Spleen (tissue), 11 donors: Measurements from ENCODE around the gene FBRS. TPM values are rescaled to one million over a fixed set of nuclear protein-coding genes. Genes with fewer than 3 reads are reported as not detected.
A peak's percentile ranks its signal among the peaks of the same experiment; 100 is the strongest.

Experiments
- DNase-seq: peaks from one replicate; pipeline ENCODE4 v3.0.0-alpha.2; 2020
- H3K27ac ChIP-seq, 8 donors: fragments of 200-600 bp; sonication (generic) in 7 of 8; 1 replicate in 4 of 8; 2 replicates in 4 of 8; pipeline versions ENCODE4 v1.5.0 to v1.8.0; 2016 to 2021; ENCODE audit warnings: inconsistent platforms in 4 of 8, mild to moderate bottlenecking in 4 of 8, moderate library complexity in 1 of 8
- H3K27me3 ChIP-seq, 7 donors: fragments of 200-600 bp; sonication (generic) in 6 of 7; replicated peaks in 1 of 7; 1 replicate in 4 of 7; 2 replicates in 3 of 7; pipeline versions ENCODE4 v1.5.0 to v1.8.0; 2016 to 2021; ENCODE audit warnings: inconsistent platforms in 3 of 7, mild to moderate bottlenecking in 1 of 7
- H3K36me3 ChIP-seq, 6 donors: fragments of 200-600 bp; sonication (generic) in 5 of 6; 1 replicate in 4 of 6; 2 replicates in 2 of 6; pipeline versions ENCODE4 v1.5.0 to v1.8.0; 2016 to 2021; ENCODE audit warnings: inconsistent platforms in 2 of 6
- H3K4me1 ChIP-seq, 6 donors: fragments of 200-600 bp; sonication (generic) in 5 of 6; 1 replicate in 3 of 6; 2 replicates in 3 of 6; pipeline versions ENCODE4 v1.5.0 to v1.8.0; 2016 to 2021; ENCODE audit warnings: inconsistent platforms in 3 of 6
- H3K4me3 ChIP-seq, 8 donors: fragments of 200-600 bp; sonication (generic) in 7 of 8; 1 replicate in 4 of 8; 2 replicates in 4 of 8; pipeline versions ENCODE4 v1.5.0 to v1.8.0; 2016 to 2021; ENCODE audit warnings: inconsistent platforms in 4 of 8, mild to moderate bottlenecking in 4 of 8, moderate library complexity in 2 of 8
- H3K9me3 ChIP-seq, 8 donors: fragments of 200-600 bp; sonication (generic) in 7 of 8; 1 replicate in 4 of 8; 2 replicates in 4 of 8; pipeline versions ENCODE4 v1.5.0 to v1.8.0; 2016 to 2021; ENCODE audit warnings: inconsistent platforms in 4 of 8
- POLR2A ChIP-seq, 3 donors: fragments of 450-650 bp; IDR thresholded peaks; one replicate each; pipeline ENCODE4 v1.5.1; 2017; ENCODE audit warnings: antibody characterized with exemption in 3 of 3, mild to moderate bottlenecking in 1 of 3
- POLR2AphosphoS5 ChIP-seq, 3 donors: sonication (generic); formaldehyde crosslinking; IDR thresholded peaks; one replicate each; pipeline ENCODE4 v1.5.1; 2017; ENCODE audit warnings: antibody characterized with exemption in 3 of 3
- WGBS, 5 donors: extraction: QIAGEN DNeasy Blood & Tissue Kit in 3 of 5; methylation state at CpG; one replicate each; pipeline versions ENCODE4 v1.1.5 to v1.1.7; 2013 to 2018; 5-methylcytosine and 5-hydroxymethylcytosine counted together
- intact Hi-C: fragments of 100-400 bp; cut with DNase I; formaldehyde crosslinking; loops from one replicate; pipeline ENCODE4 v1.15.0; 2023; ENCODE audit warnings: low total_unique reads
- polyA plus RNA-seq, 3 donors: library from polyadenylated mRNA; stranded (reverse); fragments of 200-250 nt; gene quantifications; one replicate each; pipeline ENCODE4 v1.2.1, GENCODE V29; 2013
- total RNA-seq, 7 donors: library from RNA; depleted of rRNA in 3 of 7; stranded (reverse); fragments of >200 nt in 3 of 7; fragmentation: NEBNext Ultra II Directional in 4 of 7; extraction: Animal tissue kit (Norgen Biotek cat#: 25700) in 4 of 7; gene quantifications; one replicate each; pipeline versions ENCODE4 v1.1.0 to v1.2.1, GENCODE V29; 2016 to 2021
- TF ChIP-seq, protein P1 (sequence below), 11 experiments: fragments of 200-600 bp in 7 of 11; fragments of 450-650 bp in 4 of 11; sonication (generic) in 4 of 11; IDR thresholded peaks in 8 of 11; conservative IDR thresholded peaks in 3 of 11; 1 replicate in 7 of 11; 2 replicates in 4 of 11; pipeline versions ENCODE4 v1.4.0 to v1.8.0; 2016 to 2021; ENCODE audit warnings: antibody characterized with exemption in 11 of 11, inconsistent platforms in 4 of 11, mild to moderate bottlenecking in 1 of 11
- donor health status: healthy with polysubstance abuse.
- donor health status: DM: no; HTN: no; CAD: no; lungs with moderate emphysema.
- donor health status: DM: no; HTN: no; CAD: no.
- donor health status: Bipolar disorder and iron deficiency.
- donor health status: healthy.
- donor health status: DM: no; HTN: no; CAD: no.
- donor health status: DM: yes; HTN: yes; CAD: no.

FBRS gene
- total and polyA plus RNA-seq, 10 donors: 25.8 to 118 (median 76.1) TPM

DNA sequence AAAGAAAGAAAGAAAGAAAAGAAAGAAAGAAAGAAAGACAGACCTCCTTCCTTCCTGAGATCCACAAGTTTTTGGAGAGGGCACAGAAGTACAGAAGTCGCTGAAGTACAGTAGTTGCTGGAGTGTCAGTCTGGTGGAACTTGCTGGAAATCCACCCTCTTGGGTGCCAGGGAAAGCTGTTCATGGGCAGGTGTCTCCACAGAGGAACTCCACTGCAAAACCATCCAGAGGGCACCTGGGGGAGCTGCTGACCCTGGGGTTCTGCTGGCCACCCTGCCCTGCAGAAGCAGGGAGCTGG is 11.0 kb upstream of the FBRS start:
- Histone ChIP-seq H3K4me3 (no peak overlapping the region), H3K27me3 (no peaks in the 10 kb centered on the region), H3K9me3 (no peaks in the 10 kb centered on the region), H3K4me1 (peaks cover 7 to 25% (median 15%) of the 10 kb centered on the region in 6 donors), H3K36me3 (peaks cover 0 to 4% (median under 1%) of the 10 kb centered on the region in 6 donors), H3K27ac (no peak overlapping the region)
- intact Hi-C loops: no loop called here
- TF ChIP-seq POLR2A (IDR thresholded peaks at IDR 0.05): no peak
- TF ChIP-seq, protein P1, sequence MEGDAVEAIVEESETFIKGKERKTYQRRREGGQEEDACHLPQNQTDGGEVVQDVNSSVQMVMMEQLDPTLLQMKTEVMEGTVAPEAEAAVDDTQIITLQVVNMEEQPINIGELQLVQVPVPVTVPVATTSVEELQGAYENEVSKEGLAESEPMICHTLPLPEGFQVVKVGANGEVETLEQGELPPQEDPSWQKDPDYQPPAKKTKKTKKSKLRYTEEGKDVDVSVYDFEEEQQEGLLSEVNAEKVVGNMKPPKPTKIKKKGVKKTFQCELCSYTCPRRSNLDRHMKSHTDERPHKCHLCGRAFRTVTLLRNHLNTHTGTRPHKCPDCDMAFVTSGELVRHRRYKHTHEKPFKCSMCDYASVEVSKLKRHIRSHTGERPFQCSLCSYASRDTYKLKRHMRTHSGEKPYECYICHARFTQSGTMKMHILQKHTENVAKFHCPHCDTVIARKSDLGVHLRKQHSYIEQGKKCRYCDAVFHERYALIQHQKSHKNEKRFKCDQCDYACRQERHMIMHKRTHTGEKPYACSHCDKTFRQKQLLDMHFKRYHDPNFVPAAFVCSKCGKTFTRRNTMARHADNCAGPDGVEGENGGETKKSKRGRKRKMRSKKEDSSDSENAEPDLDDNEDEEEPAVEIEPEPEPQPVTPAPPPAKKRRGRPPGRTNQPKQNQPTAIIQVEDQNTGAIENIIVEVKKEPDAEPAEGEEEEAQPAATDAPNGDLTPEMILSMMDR (IDR thresholded peaks at IDR 0.05 in 8 of 11, conservative IDR thresholded peaks at IDR 0.05 in 3 of 11): no peak
- WGBS, 5 donors: 74 to 94% (median 83%) methylated on average over 1 of the region's 1 CpG
- no peak for DNase-seq

DNA sequence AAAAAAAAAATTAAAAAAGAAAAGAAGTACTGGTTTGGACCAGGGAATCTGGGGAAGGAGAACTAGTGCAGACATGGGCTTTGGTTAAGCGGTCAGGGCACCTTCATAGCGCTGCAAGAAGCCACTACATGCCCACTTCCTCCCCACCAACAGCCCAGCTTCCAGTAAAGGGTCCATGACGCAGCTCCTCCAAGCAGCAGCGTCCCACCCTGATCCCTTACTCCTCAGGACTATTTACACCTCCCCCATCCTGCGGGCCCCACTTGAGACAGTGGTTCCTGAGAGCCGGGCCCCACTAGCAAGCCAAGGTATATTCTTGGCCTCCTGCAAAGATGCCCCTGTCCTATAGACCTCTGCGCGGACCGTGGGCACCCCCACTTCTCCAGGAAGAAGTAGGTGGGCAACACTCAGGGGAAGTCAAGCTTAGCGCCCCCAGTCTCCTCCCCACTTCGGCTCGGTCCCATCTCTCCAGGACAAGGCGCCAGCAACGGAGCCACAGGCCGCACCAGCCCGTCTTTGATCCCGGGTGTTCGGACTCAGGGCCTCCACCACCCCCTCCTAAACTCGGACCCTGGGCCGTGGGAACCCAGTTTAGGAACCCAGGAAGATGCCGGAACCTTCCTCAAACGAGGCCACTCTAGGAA is 8.4 kb upstream of the FBRS start:
- DNase-seq: peak; percentile 91
- H3K4me1 ChIP-seq: peaks cover 9 to 50% (median 24%) of the 10 kb centered on the region in 6 donors
- intact Hi-C loops: no loop called here

DNA sequence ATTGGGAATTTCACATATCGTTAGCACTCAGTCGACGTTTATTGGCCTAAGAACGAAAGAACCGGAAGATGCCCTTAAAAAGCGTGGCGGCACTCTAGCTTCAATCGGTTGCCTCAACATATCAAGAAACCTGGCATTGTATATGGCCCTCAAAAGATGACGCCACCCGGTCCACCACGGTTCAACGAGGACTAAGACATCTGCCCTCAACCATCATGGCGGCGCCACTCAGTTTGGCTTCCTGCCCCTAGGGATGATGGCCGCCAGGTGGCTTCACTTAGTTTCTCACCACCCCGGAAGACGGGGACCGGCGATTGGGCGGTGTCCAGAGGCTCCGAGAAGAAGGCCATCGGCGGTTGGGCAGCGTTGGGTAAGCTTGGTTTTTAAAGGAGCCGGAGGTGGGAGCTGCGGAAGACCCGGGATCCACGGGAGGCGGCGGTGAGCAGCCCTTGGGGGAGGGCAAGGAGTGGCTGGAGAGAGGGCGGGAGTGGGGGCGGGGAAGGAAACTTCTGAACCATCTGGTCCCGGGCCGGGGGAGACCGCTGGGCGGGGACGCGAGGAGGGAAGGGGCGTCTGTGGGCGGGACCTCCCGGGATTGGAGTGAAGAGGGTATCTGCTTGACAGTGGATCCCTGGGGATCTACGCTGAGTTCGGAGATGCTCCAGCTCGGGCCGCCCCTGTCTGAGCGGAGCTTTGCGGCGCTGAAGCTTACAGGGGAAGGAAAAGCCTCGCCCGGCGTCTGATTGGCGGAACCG is 7.7 kb upstream of the FBRS start, which contains the start of gene PRR14:
TSS of gene PRR14 (plus strand) at position 592 of the 755 bp plus-strand sequence. CDS start 686 bp downstream, outside the sequence.
- peaks cover 0 to 37% (median 33%) of the 10 kb centered on the region in 6 donors for H3K36me3 ChIP-seq
- peak; percentile 83 to 89 (median 86) for TF ChIP-seq POLR2AphosphoS5 (IDR thresholded peaks at IDR 0.05)
- TF ChIP-seq POLR2A (IDR thresholded peaks at IDR 0.05): peak in 2 of 3 donors; percentile 30 to 35
- TF ChIP-seq, protein P1 (IDR thresholded peaks at IDR 0.05 in 8 of 11, conservative IDR thresholded peaks at IDR 0.05 in 3 of 11): peak in 10 of 11 experiments; percentile 33 to 80 (median 64)

More for the DNA sequence above, 8.4 kb upstream of the FBRS start:
- 16 to 34% (median 30%) methylated on average over 18 to 22 of the region's 22 CpGs for WGBS, 5 donors
- Histone ChIP-seq H3K36me3 (peaks cover 0 to 30% (median 26%) of the 10 kb centered on the region in 6 donors), H3K4me3 (peak overlapping the region; percentile 10 to 93 (median 86)), H3K27me3 (no peaks in the 10 kb centered on the region), H3K27ac (peak overlapping the region; percentile 93 to 99 (median 95)), H3K9me3 (no peaks in the 10 kb centered on the region)
- TF ChIP-seq, protein P1 (IDR thresholded peaks at IDR 0.05 in 8 of 11, conservative IDR thresholded peaks at IDR 0.05 in 3 of 11): no peak
- no peak for TF ChIP-seq POLR2AphosphoS5 (IDR thresholded peaks at IDR 0.05)
- no peak for TF ChIP-seq POLR2A (IDR thresholded peaks at IDR 0.05)

More for the DNA sequence above, 7.7 kb upstream of the FBRS start, which contains the start of gene PRR14:
- DNase-seq: peak; percentile 100
- no peaks in the 10 kb centered on the region for H3K27me3 ChIP-seq
- WGBS, 5 donors: 0 to 1% (median 1%) methylated on average over 39 to 53 of the region's 53 CpGs
- H3K4me1 ChIP-seq: peaks cover 9 to 50% (median 24%) of the 10 kb centered on the region in 6 donors
- intact Hi-C loops: no loop called here
- peak within 1 kb of the TSS; percentile 80 to 93 (median 89) for H3K4me3 ChIP-seq
- no peaks in the 10 kb centered on the region for H3K9me3 ChIP-seq
- H3K27ac ChIP-seq: peak within 1 kb of the TSS; percentile 93 to 99 (median 95)
